Ishikawa (cell line): ENCODE data around the gene SAPCD2.

Experiments used
- CEBPB ChIP-seq: IDR thresholded peaks from 2 replicates; pipeline ENCODE4 v1.6.1; 2012
- CREB1 ChIP-seq: IDR thresholded peaks from 2 replicates; pipeline ENCODE4 v1.6.1; 2012; ENCODE audit warnings: low read depth
- EGR1 ChIP-seq: IDR thresholded peaks from 2 replicates; pipeline ENCODE4 v1.6.1; 2012
- EP300 ChIP-seq: IDR thresholded peaks from 2 replicates; pipeline ENCODE4 v1.6.1; 2012; ENCODE audit warnings: borderline replicate concordance
- FOXM1 ChIP-seq: IDR thresholded peaks from 2 replicates; pipeline ENCODE4 v1.6.1; 2012; ENCODE audit warnings: low read depth, borderline replicate concordance
- NFIC ChIP-seq: IDR thresholded peaks from 2 replicates; pipeline ENCODE4 v1.6.1; 2012
- RAD21 ChIP-seq: IDR thresholded peaks from 2 replicates; pipeline ENCODE4 v1.6.1; 2012; ENCODE audit warnings: low read depth
- REST ChIP-seq: IDR thresholded peaks from 2 replicates; pipeline ENCODE4 v1.6.1; 2012; ENCODE audit warnings: low read depth, mild to moderate bottlenecking
- TAF1 ChIP-seq: IDR thresholded peaks from 2 replicates; pipeline ENCODE4 v1.6.1; 2012; ENCODE audit warnings: low read depth, mild to moderate bottlenecking
- TCF12 ChIP-seq: IDR thresholded peaks from 2 replicates; pipeline ENCODE4 v1.6.1; 2012; ENCODE audit warnings: low read depth
- TEAD4 ChIP-seq: IDR thresholded peaks from 2 replicates; pipeline ENCODE4 v1.6.1; 2012
- YY1 ChIP-seq: IDR thresholded peaks from 2 replicates; pipeline ENCODE4 v1.6.1; 2012; ENCODE audit warnings: low read depth
- ZBTB7A ChIP-seq: IDR thresholded peaks from 2 replicates; pipeline ENCODE4 v1.6.1; 2012; ENCODE audit warnings: low read depth
- TF ChIP-seq, protein P1 (sequence below): IDR thresholded peaks from 2 replicates; pipeline ENCODE4 v1.6.1; 2012
- TF ChIP-seq, protein P2 (sequence below): IDR thresholded peaks from 2 replicates; pipeline ENCODE4 v1.6.1; 2012

SAPCD2 gene

GRCh38 chr9:137038916-137039315 lies 31.4 kb downstream of the SAPCD2 start:
- TF ChIP-seq, protein P1, sequence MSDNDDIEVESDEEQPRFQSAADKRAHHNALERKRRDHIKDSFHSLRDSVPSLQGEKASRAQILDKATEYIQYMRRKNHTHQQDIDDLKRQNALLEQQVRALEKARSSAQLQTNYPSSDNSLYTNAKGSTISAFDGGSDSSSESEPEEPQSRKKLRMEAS, result no peak
- TF ChIP-seq RAD21 (no peak), FOXM1 (no peak), TCF12 (no peak), NFIC (no peak), EP300 (no peak), TAF1 (no peak), ZBTB7A (no peak), EGR1 (no peak), TEAD4 (no peak), CREB1 (no peak), CEBPB (no peak)

- TF ChIP-seq EGR1 (no peak), TEAD4 (no peak), TAF1 (no peak), ZBTB7A (no peak), REST (no peak), CEBPB (no peak), YY1 (no peak)
- TF ChIP-seq, protein P1, result no peak
Measured at GRCh38 chr9:137037483-137037882, 32.9 kb downstream of the SAPCD2 start.

DNA sequence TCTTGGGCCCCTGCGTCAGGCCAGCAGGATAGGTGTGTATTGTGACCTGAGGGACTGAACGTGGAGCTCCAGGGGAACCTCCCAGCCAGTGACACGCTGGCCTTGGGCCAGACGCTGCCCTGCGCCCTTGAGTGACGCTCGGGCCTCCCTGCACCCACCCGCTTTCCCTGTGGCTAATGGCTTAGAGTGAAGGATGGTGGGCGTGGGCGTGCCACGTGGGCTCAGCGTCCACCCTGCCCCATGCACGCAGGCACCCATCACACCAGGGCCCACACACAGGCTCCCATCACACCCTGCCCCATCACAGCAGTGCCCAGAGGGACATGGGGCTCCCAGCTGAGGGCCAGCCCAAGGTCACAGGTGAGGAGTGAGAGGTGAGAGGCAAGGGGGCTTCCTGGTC lies 33.3 kb downstream of the SAPCD2 start:
- TF ChIP-seq CEBPB, result no peak
- TF ChIP-seq, protein P2, sequence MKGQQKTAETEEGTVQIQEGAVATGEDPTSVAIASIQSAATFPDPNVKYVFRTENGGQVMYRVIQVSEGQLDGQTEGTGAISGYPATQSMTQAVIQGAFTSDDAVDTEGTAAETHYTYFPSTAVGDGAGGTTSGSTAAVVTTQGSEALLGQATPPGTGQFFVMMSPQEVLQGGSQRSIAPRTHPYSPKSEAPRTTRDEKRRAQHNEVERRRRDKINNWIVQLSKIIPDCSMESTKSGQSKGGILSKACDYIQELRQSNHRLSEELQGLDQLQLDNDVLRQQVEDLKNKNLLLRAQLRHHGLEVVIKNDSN, result no peak
- no peak for TF ChIP-seq TAF1
- no peak for TF ChIP-seq YY1
- TF ChIP-seq FOXM1, result no peak
- no peak for TF ChIP-seq EP300
- no peak for TF ChIP-seq TCF12
- TF ChIP-seq EGR1, result no peak
- no peak for TF ChIP-seq ZBTB7A
- TF ChIP-seq RAD21, result no peak
- no peak for TF ChIP-seq TEAD4
- no peak for TF ChIP-seq CREB1
- TF ChIP-seq, protein P1, result no peak
- TF ChIP-seq NFIC, result no peak
- no peak for TF ChIP-seq REST

- TF ChIP-seq TAF1, result no peak
- TF ChIP-seq ZBTB7A, result no peak
- TF ChIP-seq TCF12, result no peak
- TF ChIP-seq TEAD4, result no peak
- TF ChIP-seq, protein P2, result no peak
- no peak for TF ChIP-seq EGR1
Measured at GRCh38 chr9:137035937-137036336, 34.4 kb downstream of the SAPCD2 start.

- TF ChIP-seq RAD21, result no peak
- no peak for TF ChIP-seq TCF12
- TF ChIP-seq, protein P1, result no peak
- TF ChIP-seq TAF1, result no peak
- TF ChIP-seq, protein P2, result no peak
- no peak for TF ChIP-seq EP300
- TF ChIP-seq YY1, result no peak
- no peak for TF ChIP-seq ZBTB7A
- no peak for TF ChIP-seq CREB1
- TF ChIP-seq NFIC, result no peak
- no peak for TF ChIP-seq CEBPB
- TF ChIP-seq REST, result no peak
- TF ChIP-seq EGR1, result no peak
- no peak for TF ChIP-seq TEAD4
- no peak for TF ChIP-seq FOXM1
Measured at GRCh38 chr9:137035507-137035834, 34.9 kb downstream of the SAPCD2 start.
